Neural cell (in vitro differentiated cells): Measurements from ENCODE around the gene HIRIP3. TPM values are rescaled to one million over a fixed set of nuclear protein-coding genes. Genes with fewer than 3 reads are reported as not detected.

Experiments
- H2AFZ ChIP-seq: fragments of 200-600, 300-800 bp; sonication (generic), shearing (Covaris generic); 2 replicates; pipeline ENCODE4 v1.6.0; 2014; ENCODE audit warnings: low read depth, mild to moderate bottlenecking, antibody characterized with exemption, low read length, moderate library complexity
- H3F3A ChIP-seq: fragments of 200-600 bp; shearing (Covaris generic); 2 replicates; pipeline ENCODE4 v1.6.1; 2016; ENCODE audit warnings: mild to moderate bottlenecking, moderate library complexity, mixed read lengths, antibody characterized with exemption, low read length; ENCODE audit not compliant: insufficient read depth, poor library complexity, severe bottlenecking
- H3K27ac ChIP-seq: fragments of 200-600, 300-800 bp; sonication (generic), shearing (Covaris generic); 2 replicates; pipeline ENCODE4 v1.5.1; 2014; ENCODE audit warnings: mild to moderate bottlenecking, low read length, moderate library complexity
- H3K27me3 ChIP-seq: fragments of 300-800, 200-600 bp; sonication (generic), shearing (Covaris generic); 2 replicates; pipeline ENCODE4 v1.6.0; 2014; ENCODE audit warnings: mild to moderate bottlenecking, low read depth, low read length, moderate library complexity; ENCODE audit not compliant: insufficient read depth
- H3K36me3 ChIP-seq: fragments of 300-800, 200-600 bp; sonication (generic), shearing (Covaris generic); 2 replicates; pipeline ENCODE4 v1.5.1; 2014; ENCODE audit warnings: mild to moderate bottlenecking, antibody characterized with exemption, low read length, moderate library complexity; ENCODE audit not compliant: insufficient read depth
- H3K4me2 ChIP-seq: fragments of 300-800, 200-600 bp; sonication (generic), shearing (Covaris generic); 2 replicates; pipeline ENCODE4 v1.6.0; 2014; ENCODE audit warnings: mild to moderate bottlenecking, low read length
- H3K4me3 ChIP-seq: fragments of 300-800, 200-600 bp; sonication (generic), shearing (Covaris generic); 2 replicates; pipeline ENCODE4 v1.5.1; 2014; ENCODE audit warnings: mild to moderate bottlenecking, low read length, moderate library complexity
- H3K79me2 ChIP-seq: fragments of 200-600 bp; shearing (Covaris generic); replicated peaks from 2 replicates; pipeline ENCODE4 v1.6.0; 2014; ENCODE audit warnings: mild to moderate bottlenecking, low read length, moderate library complexity; ENCODE audit not compliant: insufficient read depth
- H3K9ac ChIP-seq: fragments of 300-800, 200-600 bp; sonication (generic), shearing (Covaris generic); 2 replicates; pipeline ENCODE4 v1.6.1; 2016; ENCODE audit warnings: mild to moderate bottlenecking, low read length, mixed read lengths
- H3K9me2 ChIP-seq: fragments of 200-600 bp; shearing (Covaris generic); 2 replicates; pipeline ENCODE4 v1.6.1; 2016; ENCODE audit warnings: mild to moderate bottlenecking, low read length, mixed read lengths; ENCODE audit not compliant: insufficient read depth
- H3K9me3 ChIP-seq: fragments of 200-600, 300-800 bp; sonication (generic), shearing (Covaris generic); 2 replicates; pipeline ENCODE4 v1.6.1; 2016; ENCODE audit warnings: mild to moderate bottlenecking, mixed run types, low read length, moderate library complexity, mixed read lengths
- H4K20me1 ChIP-seq: fragments of 200-600 bp; shearing (Covaris generic); 2 replicates; pipeline ENCODE4 v1.6.1; 2016; ENCODE audit warnings: mild to moderate bottlenecking, mixed run types; ENCODE audit not compliant: insufficient read depth
- EP300 ChIP-seq: fragments of 450-650 bp; conservative IDR thresholded peaks from 2 replicates; pipeline ENCODE4 v1.6.1; 2014; ENCODE audit warnings: antibody characterized with exemption, mild to moderate bottlenecking, moderate library complexity; ENCODE audit not compliant: poor library complexity, severe bottlenecking
- EZH2 ChIP-seq: fragments of 200-600, 300-800 bp; shearing (Covaris generic), sonication (generic); IDR thresholded peaks from 2 replicates; pipeline ENCODE4 v1.6.1; 2014; ENCODE audit warnings: antibody characterized with exemption, low read length, borderline replicate concordance, mild to moderate bottlenecking; ENCODE audit not compliant: insufficient read depth, poor library complexity, severe bottlenecking
- MXI1 ChIP-seq: fragments of 450-650 bp; conservative IDR thresholded peaks from 2 replicates; pipeline ENCODE4 v1.6.1; 2014; ENCODE audit warnings: antibody characterized with exemption, mild to moderate bottlenecking; ENCODE audit not compliant: poor library complexity, severe bottlenecking
- POLR2AphosphoS5 ChIP-seq: IDR thresholded peaks from 2 replicates; pipeline ENCODE4 v1.6.1; 2012
- RAD21 ChIP-seq: fragments of 450-650 bp; conservative IDR thresholded peaks from 2 replicates; pipeline ENCODE4 v1.6.1; 2014; ENCODE audit warnings: antibody characterized with exemption, mild to moderate bottlenecking, moderate library complexity
- REST ChIP-seq: IDR thresholded peaks from 2 replicates; pipeline ENCODE4 v1.6.1; 2012; ENCODE audit warnings: borderline replicate concordance
- SMC3 ChIP-seq: fragments of 450-650 bp; conservative IDR thresholded peaks from 2 replicates; pipeline ENCODE4 v1.6.1; 2014; ENCODE audit warnings: antibody characterized with exemption, mild to moderate bottlenecking, moderate library complexity; ENCODE audit not compliant: poor library complexity
- TAF1 ChIP-seq: IDR thresholded peaks from 2 replicates; pipeline ENCODE4 v1.6.1; 2012; ENCODE audit warnings: low read depth
- polyA plus RNA-seq: library from polyadenylated mRNA; depleted of rRNA; stranded (reverse); fragments of >200 nt; gene quantifications from 2 replicates; pipeline ENCODE4 v1.2.3, GENCODE V29; 2014
- TF ChIP-seq, protein P1 (sequence below): fragments of 450-650 bp; IDR thresholded peaks from 2 replicates; pipeline ENCODE4 v1.5.1; 2014; ENCODE audit warnings: antibody characterized with exemption, mild to moderate bottlenecking, moderate library complexity; ENCODE audit not compliant: poor library complexity, severe bottlenecking

Gene HIRIP3
- polyA plus RNA-seq, 1 donor from 2014 or later = 51.2 TPM

- H3K36me3 ChIP-seq = no peaks in the 10 kb centered on the region
- no peaks in the 10 kb centered on the region for H4K20me1 ChIP-seq
- no peak overlapping the region for H3K9ac ChIP-seq
- H3K27me3 ChIP-seq = no peaks in the 10 kb centered on the region
- no peak overlapping the region for H3K4me2 ChIP-seq
- H2AFZ ChIP-seq = no peak overlapping the region
- no peak overlapping the region for H3K27ac ChIP-seq
- no peaks in the 10 kb centered on the region for H3F3A ChIP-seq
- no peaks in the 10 kb centered on the region for H3K79me2 ChIP-seq
- no peaks in the 10 kb centered on the region for H3K9me2 ChIP-seq
- no peak overlapping the region for H3K4me3 ChIP-seq
- no peak for TF ChIP-seq REST
- TF ChIP-seq MXI1 = no peak
- TF ChIP-seq SMC3 = no peak
- TF ChIP-seq, protein P1, sequence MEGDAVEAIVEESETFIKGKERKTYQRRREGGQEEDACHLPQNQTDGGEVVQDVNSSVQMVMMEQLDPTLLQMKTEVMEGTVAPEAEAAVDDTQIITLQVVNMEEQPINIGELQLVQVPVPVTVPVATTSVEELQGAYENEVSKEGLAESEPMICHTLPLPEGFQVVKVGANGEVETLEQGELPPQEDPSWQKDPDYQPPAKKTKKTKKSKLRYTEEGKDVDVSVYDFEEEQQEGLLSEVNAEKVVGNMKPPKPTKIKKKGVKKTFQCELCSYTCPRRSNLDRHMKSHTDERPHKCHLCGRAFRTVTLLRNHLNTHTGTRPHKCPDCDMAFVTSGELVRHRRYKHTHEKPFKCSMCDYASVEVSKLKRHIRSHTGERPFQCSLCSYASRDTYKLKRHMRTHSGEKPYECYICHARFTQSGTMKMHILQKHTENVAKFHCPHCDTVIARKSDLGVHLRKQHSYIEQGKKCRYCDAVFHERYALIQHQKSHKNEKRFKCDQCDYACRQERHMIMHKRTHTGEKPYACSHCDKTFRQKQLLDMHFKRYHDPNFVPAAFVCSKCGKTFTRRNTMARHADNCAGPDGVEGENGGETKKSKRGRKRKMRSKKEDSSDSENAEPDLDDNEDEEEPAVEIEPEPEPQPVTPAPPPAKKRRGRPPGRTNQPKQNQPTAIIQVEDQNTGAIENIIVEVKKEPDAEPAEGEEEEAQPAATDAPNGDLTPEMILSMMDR = no peak
- TF ChIP-seq EP300 = no peak
- TF ChIP-seq POLR2AphosphoS5 = no peak
- TF ChIP-seq TAF1 = no peak
- TF ChIP-seq RAD21 = no peak
- no peak for TF ChIP-seq EZH2
- H3K9me3 ChIP-seq = no peaks in the 10 kb centered on the region
Observed at GRCh38 chr16:29950806-29951461, 44.5 kb downstream of the HIRIP3 start.

DNA sequence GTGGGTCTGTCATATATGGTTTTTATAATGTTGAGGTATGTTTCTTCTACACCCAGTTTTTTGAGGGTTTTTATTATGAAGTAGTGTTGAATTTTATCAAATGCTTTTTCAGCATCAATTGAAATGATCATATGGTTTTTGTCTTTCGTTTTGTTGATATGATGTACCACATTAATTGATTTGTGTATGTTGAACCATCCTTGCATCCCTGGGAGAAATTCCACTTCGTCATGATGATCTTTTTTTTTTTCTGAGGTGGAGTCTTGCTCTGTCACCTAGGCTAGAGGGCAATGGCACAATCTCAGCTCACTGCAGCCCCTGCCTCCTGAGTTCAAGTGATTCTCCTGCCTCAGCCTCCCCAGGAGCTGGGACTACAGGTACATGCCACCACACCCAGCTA is 47.5 kb downstream of the HIRIP3 start:
- Histone ChIP-seq H3K4me3 (no peak overlapping the region), H3K9me3 (no peaks in the 10 kb centered on the region), H3K27me3 (no peaks in the 10 kb centered on the region), H3F3A (no peaks in the 10 kb centered on the region), H3K79me2 (no peaks in the 10 kb centered on the region), H3K9ac (no peak overlapping the region), H3K4me2 (no peak overlapping the region), H3K36me3 (no peaks in the 10 kb centered on the region), H3K9me2 (no peaks in the 10 kb centered on the region), H2AFZ (no peak overlapping the region), H4K20me1 (no peaks in the 10 kb centered on the region), H3K27ac (no peak overlapping the region)
- no peak for TF ChIP-seq EZH2
- TF ChIP-seq REST = no peak
- no peak for TF ChIP-seq SMC3
- TF ChIP-seq, protein P1 = no peak
- no peak for TF ChIP-seq MXI1
- TF ChIP-seq TAF1 = no peak
- TF ChIP-seq POLR2AphosphoS5 = no peak
- TF ChIP-seq RAD21 = no peak
- no peak for TF ChIP-seq EP300
